Testis (tissue), 2 donors: ENCODE measurements around the gene DPP10.

Experiments
- CTCF ChIP-seq, 3 experiments: fragments of 450-650 bp in 2 of 3; fragments of 200-600 bp in 1 of 3; sonication (generic) in 1 of 3; IDR thresholded peaks; one replicate each; pipeline ENCODE4 v1.5.1; 2016 to 2019; ENCODE audit warnings: antibody characterized with exemption in 3 of 3, mild to moderate bottlenecking in 2 of 3, moderate library complexity in 1 of 3
- POLR2A ChIP-seq: fragments of 450-650 bp; IDR thresholded peaks from one replicate; pipeline ENCODE4 v1.6.1; 2017; ENCODE audit warnings: antibody characterized with exemption, mild to moderate bottlenecking, moderate library complexity

GRCh38 chr2:115369400-115369799 is 927.0 kb downstream of the DPP10 start:
- TF ChIP-seq POLR2A (no peak), CTCF (IDR thresholded peaks at IDR 0.05) (no peak)
